HG03280 (cell line): ENCODE data around the gene CS.

Source experiments
- ATAC-seq: cut with Tn5 transposase; IDR thresholded peaks from one replicate; pipeline ENCODE4 v1.9.1; 2021; ENCODE audit warnings: mild to moderate bottlenecking, moderate library complexity; ENCODE audit not compliant: unreplicated experiment

The CS gene

GRCh38 chr12:56253091-56253490, 47.0 kb downstream of the CS start:
- ATAC-seq = no peak

GRCh38 chr12:56252649-56253048, 47.5 kb downstream of the CS start:
- ATAC-seq = no peak

GRCh38 chr12:56248711-56249110, 51.4 kb downstream of the CS start:
- ATAC-seq = no peak

GRCh38 chr12:56247923-56248322, 52.2 kb downstream of the CS start:
- ATAC-seq = no peak

GRCh38 chr12:56244494-56244893, 55.6 kb downstream of the CS start:
- ATAC-seq = no peak

- no peak for ATAC-seq
Measured at GRCh38 chr12:56243731-56244181, 56.4 kb downstream of the CS start.

- no peak for ATAC-seq
Measured at GRCh38 chr12:56242986-56243385, 57.1 kb downstream of the CS start.

- ATAC-seq = no peak
Measured at GRCh38 chr12:56241424-56242303, 58.5 kb downstream of the CS start.

GRCh38 chr12:56237552-56237951, 62.6 kb downstream of the CS start:
- ATAC-seq = no peak

GRCh38 chr12:56236985-56237384, 63.1 kb downstream of the CS start:
- ATAC-seq = no peak

GRCh38 chr12:56236091-56236490, 64.0 kb downstream of the CS start:
- ATAC-seq = no peak

- ATAC-seq = no peak
Measured at GRCh38 chr12:56234746-56235436, 65.2 kb downstream of the CS start.

GRCh38 chr12:56231184-56231582, 68.9 kb downstream of the CS start:
- ATAC-seq = no peak

GRCh38 chr12:56230432-56231183, 69.5 kb downstream of the CS start:
- ATAC-seq = no peak

GRCh38 chr12:56229916-56230431, 70.2 kb downstream of the CS start, which contains the start of gene SLC39A5:
TSS of gene SLC39A5 (plus strand) at chr12:56230051. CDS start at chr12:56231275, 1,224 bp downstream.
- no peak for ATAC-seq

- ATAC-seq = no peak
Measured at GRCh38 chr12:56229082-56229481, 71.0 kb downstream of the CS start.

- ATAC-seq = no peak
Measured at GRCh38 chr12:56224954-56225353, 75.2 kb downstream of the CS start.

- peak; percentile 81 for ATAC-seq
Measured at GRCh38 chr12:56224102-56224701, 75.9 kb downstream of the CS start, which contains the start of gene NABP2. TSS of gene NABP2 (plus strand) at chr12:56224342. CDS start at chr12:56224857, 515 bp downstream.

GRCh38 chr12:56223571-56224101, 76.5 kb downstream of the CS start:
- no peak for ATAC-seq

GRCh38 chr12:56222531-56222895, 77.6 kb downstream of the CS start:
- no peak for ATAC-seq
